OCI-LY7 (cell line): ENCODE data around the gene RPL27A. TPM values are rescaled to one million over a fixed set of nuclear protein-coding genes. Genes with fewer than 3 reads are reported as not detected.
A peak's percentile ranks its signal among the peaks of the same experiment; 100 is the strongest.

Experiments
- BruUV-seq: library from RNA; stranded (reverse); fragments of 400-500 nt; replicated peaks from 2 replicates; lab custom pipeline; 2021; lab: Mats Ljungman, UMichigan
- CTCF ChIA-PET: fragments of 300-600 bp; sonication (Branson Sonifier 250); formaldehyde crosslinking; loops from one replicate; lab custom pipeline; 2022; ENCODE audit warnings: antibody characterized with exemption; ENCODE audit not compliant: unreplicated experiment; lab: Charles Lee
- POLR2A ChIA-PET: fragments of 300-600 bp; sonication (Branson Sonifier 250); formaldehyde crosslinking; loops from one replicate; lab custom pipeline; 2022; ENCODE audit warnings: antibody characterized with exemption; lab: Charles Lee
- DNase-seq: peaks from one replicate; pipeline ENCODE4 v3.0.0-alpha.2; 2015; ENCODE audit warnings: low spot score
- H2AFZ ChIP-seq: fragments of 200-600 bp; sonication (generic), shearing (Covaris generic); 2 replicates; pipeline ENCODE4 v1.6.1; 2014; ENCODE audit warnings: mild to moderate bottlenecking, antibody characterized with exemption, low read length, moderate library complexity
- H3K27ac ChIP-seq: fragments of 200-600 bp; sonication (generic); 2 replicates; pipeline ENCODE4 v1.5.1; 2014; ENCODE audit warnings: mixed run types, low read depth, mild to moderate bottlenecking, moderate library complexity, low read length, inconsistent platforms; ENCODE audit not compliant: poor library complexity, severe bottlenecking
- H3K36me3 ChIP-seq: fragments of 200-600 bp; sonication (generic); 2 replicates; pipeline ENCODE4 v1.6.1; 2014; ENCODE audit warnings: mild to moderate bottlenecking, antibody characterized with exemption, low read length, moderate library complexity, mixed read lengths; ENCODE audit not compliant: insufficient read depth
- H3K4me1 ChIP-seq: fragments of 200-600 bp; sonication (generic); 2 replicates; pipeline ENCODE4 v1.5.1; 2014; ENCODE audit warnings: mild to moderate bottlenecking, low read length; ENCODE audit not compliant: insufficient read depth, poor library complexity, severe bottlenecking
- H3K4me2 ChIP-seq: fragments of 200-600 bp; sonication (generic); 2 replicates; pipeline ENCODE4 v1.6.1; 2014; ENCODE audit warnings: mild to moderate bottlenecking, low read length
- H3K4me3 ChIP-seq: fragments of 200-600 bp; sonication (generic); 2 replicates; pipeline ENCODE4 v1.5.1; 2014; ENCODE audit warnings: mild to moderate bottlenecking, low read depth, low read length; ENCODE audit not compliant: poor library complexity, severe bottlenecking
- H3K79me2 ChIP-seq: fragments of 200-600 bp; sonication (generic); 2 replicates; pipeline ENCODE4 v1.6.1; 2016; ENCODE audit warnings: low read depth, mild to moderate bottlenecking, low read length, moderate library complexity, mixed read lengths; ENCODE audit not compliant: insufficient read depth
- H3K9me2 ChIP-seq: fragments of 200-600 bp; sonication (generic); 2 replicates; pipeline ENCODE4 v1.6.1; 2016; ENCODE audit warnings: mild to moderate bottlenecking, low read length, mixed read lengths; ENCODE audit not compliant: insufficient read depth
- H3K9me3 ChIP-seq: fragments of 200-600 bp; sonication (generic); 2 replicates; pipeline ENCODE4 v1.6.1; 2014; ENCODE audit warnings: mild to moderate bottlenecking, mixed run types, low read length, mixed read lengths
- H4K20me1 ChIP-seq: fragments of 200-600 bp; sonication (generic); 2 replicates; pipeline ENCODE4 v1.6.1; 2014; ENCODE audit warnings: mild to moderate bottlenecking, antibody characterized with exemption, low read length, moderate library complexity, mixed read lengths; ENCODE audit not compliant: insufficient read depth
- EZH2phosphoT487 ChIP-seq: fragments of 200-600 bp; sonication (generic); IDR thresholded peaks from 2 replicates; pipeline ENCODE4 v1.6.1; 2018; ENCODE audit warnings: low read depth, borderline replicate concordance, mild to moderate bottlenecking, mixed run types, antibody characterized with exemption, low read length, moderate library complexity, mixed read lengths
- intact Hi-C: fragments of 100-400 bp; cut with micrococcal nuclease; formaldehyde crosslinking; loops from one replicate; pipeline ENCODE4 v1.10.0; 2022; ENCODE audit not compliant: unreplicated experiment
- total RNA-seq, 2 experiments: library from RNA; depleted of rRNA in 1 of 2; stranded (reverse); fragments of >200 nt in 1 of 2; shearing (Covaris generic) in 1 of 2; gene quantifications; 2 replicates each; pipeline ENCODE4 v1.2.3, GENCODE V29; 2014 to 2022
- TF ChIP-seq, protein P1 (sequence below): fragments of 200-600 bp; sonication (generic); conservative IDR thresholded peaks from 2 replicates; pipeline ENCODE4 v1.5.1; 2014; ENCODE audit warnings: mild to moderate bottlenecking, antibody characterized with exemption, low read length, moderate library complexity, mixed read lengths

RPL27A gene
- total RNA-seq, 2 experiments from 2014 or later = 1,593 to 2,753 TPM

DNA sequence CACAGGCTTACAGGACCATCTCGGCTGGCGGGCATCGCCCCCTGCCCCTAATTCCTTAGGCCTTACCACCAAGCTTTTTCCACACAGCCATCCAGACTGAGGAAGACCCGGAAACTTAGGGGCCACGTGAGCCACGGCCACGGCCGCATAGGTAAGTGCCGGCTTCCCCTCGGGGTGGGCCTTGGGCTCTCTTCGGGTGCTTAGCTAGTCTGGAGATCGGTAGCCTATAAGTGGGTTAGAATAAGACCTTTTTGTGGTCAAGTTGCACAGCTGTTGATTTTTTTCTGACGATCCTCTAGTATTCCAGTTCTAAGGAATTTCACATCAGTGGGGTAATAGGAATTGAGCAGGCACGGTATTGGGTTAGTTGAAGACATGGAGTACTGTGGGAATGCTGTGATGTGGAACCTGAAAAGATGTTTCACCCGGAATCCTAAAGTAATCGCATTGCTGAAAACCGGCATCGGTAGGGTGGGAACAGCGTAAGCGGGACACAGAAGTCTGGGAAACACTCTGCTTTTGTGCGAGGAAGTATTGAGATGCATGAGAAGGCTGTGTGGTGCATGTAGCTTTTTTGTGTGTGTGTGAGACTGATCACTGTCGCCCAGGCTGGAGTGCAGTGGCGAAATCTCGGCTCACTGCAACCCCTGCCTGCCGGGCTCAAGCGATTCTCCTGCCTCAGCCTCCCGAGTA, 669 bp downstream of the RPL27A start:
- Histone ChIP-seq H3K36me3 (peaks cover 66% of the 10 kb centered on the region), H3K9me3 (no peaks in the 10 kb centered on the region), H3K79me2 (peaks cover 50% of the 10 kb centered on the region), H3K4me2 (peak overlapping the region; percentile 83), H3K9me2 (no peaks in the 10 kb centered on the region), H3K4me1 (peaks cover 42% of the 10 kb centered on the region), H2AFZ (no peak overlapping the region), H3K27ac (peak overlapping the region; percentile 93), H3K4me3 (peak overlapping the region; percentile 88), H4K20me1 (peaks cover 12% of the 10 kb centered on the region)
- TF ChIP-seq, protein P1, sequence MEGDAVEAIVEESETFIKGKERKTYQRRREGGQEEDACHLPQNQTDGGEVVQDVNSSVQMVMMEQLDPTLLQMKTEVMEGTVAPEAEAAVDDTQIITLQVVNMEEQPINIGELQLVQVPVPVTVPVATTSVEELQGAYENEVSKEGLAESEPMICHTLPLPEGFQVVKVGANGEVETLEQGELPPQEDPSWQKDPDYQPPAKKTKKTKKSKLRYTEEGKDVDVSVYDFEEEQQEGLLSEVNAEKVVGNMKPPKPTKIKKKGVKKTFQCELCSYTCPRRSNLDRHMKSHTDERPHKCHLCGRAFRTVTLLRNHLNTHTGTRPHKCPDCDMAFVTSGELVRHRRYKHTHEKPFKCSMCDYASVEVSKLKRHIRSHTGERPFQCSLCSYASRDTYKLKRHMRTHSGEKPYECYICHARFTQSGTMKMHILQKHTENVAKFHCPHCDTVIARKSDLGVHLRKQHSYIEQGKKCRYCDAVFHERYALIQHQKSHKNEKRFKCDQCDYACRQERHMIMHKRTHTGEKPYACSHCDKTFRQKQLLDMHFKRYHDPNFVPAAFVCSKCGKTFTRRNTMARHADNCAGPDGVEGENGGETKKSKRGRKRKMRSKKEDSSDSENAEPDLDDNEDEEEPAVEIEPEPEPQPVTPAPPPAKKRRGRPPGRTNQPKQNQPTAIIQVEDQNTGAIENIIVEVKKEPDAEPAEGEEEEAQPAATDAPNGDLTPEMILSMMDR = no peak
- TF ChIP-seq EZH2phosphoT487 = no peak
- CTCF ChIA-PET = no interaction called here
- intact Hi-C loops = loop anchor here (10.0 kb wide), 1 partner anchor 1168 kb away; the partner anchor contains the start of gene PPFIBP2
- POLR2A ChIA-PET = interaction anchor here (0.6 to 1.5 kb wide), 4 partner anchors 10 to 232 kb away, joined by 3 to 5 read pairs (median 4); no protein-coding TSS in a partner anchor
- BruUV-seq = TSS peak; percentile 54
- peak; percentile 55 for DNase-seq

DNA sequence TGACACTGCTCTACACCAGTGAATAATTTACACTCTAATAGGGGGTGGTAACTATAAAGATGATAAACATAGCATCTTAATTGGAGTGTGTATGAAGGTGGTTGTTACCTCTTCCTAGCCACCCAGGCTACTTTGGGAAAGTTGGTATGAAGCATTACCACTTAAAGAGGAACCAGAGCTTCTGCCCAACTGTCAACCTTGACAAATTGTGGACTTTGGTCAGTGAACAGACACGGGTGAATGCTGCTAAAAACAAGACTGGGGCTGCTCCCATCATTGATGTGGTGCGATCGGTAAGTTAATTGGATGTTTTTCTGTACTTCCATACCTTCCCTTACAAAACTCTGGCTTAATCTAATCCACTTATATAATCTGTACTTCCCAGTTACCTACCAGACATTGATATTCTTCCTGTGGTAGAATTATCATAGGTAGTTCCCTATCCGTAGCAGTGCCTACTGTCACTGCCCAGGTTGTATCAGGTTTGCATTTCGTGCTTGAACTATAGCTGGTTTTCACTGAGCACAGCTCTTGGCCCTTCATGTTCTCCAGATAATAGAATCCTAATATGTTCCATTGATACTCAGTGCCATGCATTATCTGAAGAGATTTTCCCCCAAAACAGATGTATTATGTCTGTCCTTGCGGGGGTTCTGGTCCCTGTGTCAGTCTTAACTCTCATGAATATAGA, 2.2 kb downstream of the RPL27A start:
- intact Hi-C loops = loop anchor here (5.0 to 10.0 kb wide), 2 partner anchors 228 to 1170 kb away; partner anchors contain the start of genes AKIP1 and PPFIBP2
- Histone ChIP-seq H2AFZ (no peak overlapping the region), H3K9me2 (no peaks in the 10 kb centered on the region), H3K4me1 (peaks cover 50% of the 10 kb centered on the region), H3K79me2 (peaks cover 56% of the 10 kb centered on the region), H3K4me2 (peak overlapping the region; percentile 83), H3K4me3 (peak overlapping the region; percentile 88), H4K20me1 (peaks cover 12% of the 10 kb centered on the region), H3K27ac (peak overlapping the region; percentile 93), H3K36me3 (peaks cover 68% of the 10 kb centered on the region), H3K9me3 (no peaks in the 10 kb centered on the region)
- ChIA-PET POLR2A (no interaction called here), CTCF (no interaction called here)
- BruUV-seq = no TSS peak
- no peak for DNase-seq
- no peak for TF ChIP-seq EZH2phosphoT487
- TF ChIP-seq, protein P1 = no peak
